KMS-11 (cell line): ENCODE measurements around the gene BTBD2.

Source experiments
- H2AFZ ChIP-seq: fragments of 200-600 bp; sonication (generic); 2 replicates; pipeline ENCODE4 v1.6.1; 2016; ENCODE audit warnings: antibody characterized with exemption, mixed run types, low read depth
- H3K27ac ChIP-seq: fragments of 200-600 bp; sonication (generic); 2 replicates; pipeline ENCODE4 v1.6.1; 2016; ENCODE audit warnings: mild to moderate bottlenecking, mixed run types
- H3K27me3 ChIP-seq: fragments of 200-600 bp; sonication (generic); 2 replicates; pipeline ENCODE4 v1.6.1; 2017; ENCODE audit warnings: mild to moderate bottlenecking, low read depth, mixed run types, moderate library complexity; ENCODE audit not compliant: insufficient read depth
- H3K36me3 ChIP-seq: fragments of 200-600 bp; sonication (generic); 2 replicates; pipeline ENCODE4 v1.6.1; 2017; ENCODE audit warnings: mild to moderate bottlenecking, mixed run types; ENCODE audit not compliant: insufficient read depth
- H3K4me1 ChIP-seq: fragments of 200-600 bp; sonication (generic); 2 replicates; pipeline ENCODE4 v1.6.1; 2016; ENCODE audit warnings: mild to moderate bottlenecking, low read depth, mixed run types; ENCODE audit not compliant: poor library complexity, severe bottlenecking
- H3K4me2 ChIP-seq: fragments of 200-600 bp; sonication (generic); 2 replicates; pipeline ENCODE4 v1.7.0; 2016; ENCODE audit warnings: mild to moderate bottlenecking, mixed run types
- H3K4me3 ChIP-seq: fragments of 200-600 bp; sonication (generic); IDR thresholded peaks from 2 replicates; pipeline ENCODE4 v1.6.1; 2017; ENCODE audit warnings: low read depth, low read length, mixed read lengths; ENCODE audit not compliant: insufficient read depth
- H3K79me2 ChIP-seq: fragments of 200-600 bp; sonication (generic); 2 replicates; pipeline ENCODE4 v1.6.1; 2016; ENCODE audit warnings: low read depth, mixed run types; ENCODE audit not compliant: insufficient read depth
- H3K9ac ChIP-seq: fragments of 200-600 bp; sonication (generic); 2 replicates; pipeline ENCODE4 v1.6.1; 2016; ENCODE audit warnings: mild to moderate bottlenecking, mixed run types
- H4K20me1 ChIP-seq: fragments of 200-600 bp; sonication (generic); 2 replicates; pipeline ENCODE4 v1.6.1; 2016; ENCODE audit warnings: mild to moderate bottlenecking, mixed run types; ENCODE audit not compliant: insufficient read depth
- CTCF ChIP-seq: fragments of 200-600 bp; sonication (generic); conservative IDR thresholded peaks from 2 replicates; pipeline ENCODE4 v1.6.1; 2017; ENCODE audit warnings: low read depth, mild to moderate bottlenecking, antibody characterized with exemption, low read length, moderate library complexity, mixed read lengths

The BTBD2 gene

GRCh38 chr19:1974381-1975161 lies 40.9 kb downstream of the BTBD2 start:
- Histone ChIP-seq H4K20me1 (no peaks in the 10 kb centered on the region), H3K36me3 (no peaks in the 10 kb centered on the region), H3K79me2 (peaks cover 34% of the 10 kb centered on the region; the same call in 1 of the 2 replicates), H3K27ac (no peak overlapping the region), H3K9ac (no peak overlapping the region), H3K27me3 (no peaks in the 10 kb centered on the region), H2AFZ (no peak overlapping the region), H3K4me1 (no peaks in the 10 kb centered on the region), H3K4me2 (no peak overlapping the region), H3K4me3 (no peak overlapping the region)
- no peak for TF ChIP-seq CTCF

GRCh38 chr19:1970806-1971502 lies 44.6 kb downstream of the BTBD2 start:
- H3K4me1 ChIP-seq, result no peaks in the 10 kb centered on the region
- no peaks in the 10 kb centered on the region for H4K20me1 ChIP-seq
- H3K4me3 ChIP-seq, result no peak overlapping the region
- H3K79me2 ChIP-seq, result peaks cover 34% of the 10 kb centered on the region; the same call in 1 of the 2 replicates
- H2AFZ ChIP-seq, result no peak overlapping the region
- H3K36me3 ChIP-seq, result no peaks in the 10 kb centered on the region
- no peak for TF ChIP-seq CTCF
- no peak overlapping the region for H3K4me2 ChIP-seq
- no peak overlapping the region for H3K9ac ChIP-seq
- no peak overlapping the region for H3K27ac ChIP-seq
- H3K27me3 ChIP-seq, result no peaks in the 10 kb centered on the region

GRCh38 chr19:1970003-1970805 lies 45.3 kb downstream of the BTBD2 start:
- Histone ChIP-seq H3K27me3 (no peaks in the 10 kb centered on the region), H3K4me1 (no peaks in the 10 kb centered on the region), H3K36me3 (no peaks in the 10 kb centered on the region), H3K4me3 (no peak overlapping the region), H4K20me1 (no peaks in the 10 kb centered on the region), H3K9ac (no peak overlapping the region), H3K27ac (no peak overlapping the region), H2AFZ (no peak overlapping the region), H3K4me2 (no peak overlapping the region), H3K79me2 (peaks cover 34% of the 10 kb centered on the region; the same call in 1 of the 2 replicates)
- TF ChIP-seq CTCF, result no peak

- Histone ChIP-seq H3K27ac (no peak overlapping the region), H4K20me1 (no peaks in the 10 kb centered on the region), H3K36me3 (no peaks in the 10 kb centered on the region), H2AFZ (no peak overlapping the region), H3K27me3 (no peaks in the 10 kb centered on the region), H3K79me2 (peaks cover 25% of the 10 kb centered on the region; the same call in 1 of the 2 replicates), H3K4me3 (no peak overlapping the region), H3K4me2 (no peak overlapping the region), H3K9ac (no peak overlapping the region), H3K4me1 (no peaks in the 10 kb centered on the region)
- TF ChIP-seq CTCF, result no peak
Observed at GRCh38 chr19:1969176-1970002, 46.1 kb downstream of the BTBD2 start.
